Colonic mucosa (tissue), 4 donors: ENCODE results near the gene OR8K1. TPM values are rescaled to one million over a fixed set of nuclear protein-coding genes. Genes with fewer than 3 reads are reported as not detected.

ENCODE experiments used
- DNase-seq: peaks from one replicate; pipeline ENCODE4 v3.0.0-alpha.2; 2020
- H3K27ac ChIP-seq: fragments of 200-600 bp; one replicate; pipeline ENCODE4 v1.8.0; 2021
- H3K27me3 ChIP-seq: fragments of 200-600 bp; one replicate; pipeline ENCODE4 v1.8.0; 2021
- H3K36me3 ChIP-seq: fragments of 200-600 bp; one replicate; pipeline ENCODE4 v1.8.0; 2021
- H3K4me1 ChIP-seq: fragments of 200-600 bp; one replicate; pipeline ENCODE4 v1.8.0; 2021; ENCODE audit warnings: mild to moderate bottlenecking
- H3K4me3 ChIP-seq: fragments of 200-600 bp; one replicate; pipeline ENCODE4 v1.8.0; 2021
- H3K9ac ChIP-seq, 2 donors: one replicate each; pipeline ENCODE4 v1.7.0; 2013; ENCODE audit warnings: control low read depth in 2 of 2, low read depth in 2 of 2, low read length in 2 of 2
- H3K9me3 ChIP-seq: fragments of 200-600 bp; one replicate; pipeline ENCODE4 v1.8.0; 2021
- CTCF ChIP-seq: fragments of 200-600 bp; IDR thresholded peaks from one replicate; pipeline ENCODE4 v1.8.0; 2022; ENCODE audit warnings: antibody characterized with exemption, mild to moderate bottlenecking
- intact Hi-C: fragments of 100-400 bp; cut with DNase I; formaldehyde crosslinking; loops from one replicate; pipeline ENCODE4 v1.14.1; 2022
- total RNA-seq, 2 donors: library from RNA; stranded (reverse); fragmentation: NEBNext Ultra II Directional in 1 of 2; extraction: Animal tissue kit (Norgen Biotek cat#: 25700) in 1 of 2; gene quantifications; one replicate each; pipeline ENCODE4 v1.2.1, GENCODE V29; 2021
- donor health status: healthy.
- donor health status: DM: no; HTN: no; CAD: no.
- donor health status: DM: no; HTN: no; CAD: no.

Gene OR8K1
- total RNA-seq, 2 donors from 2014 or later, result not detected

- no peak overlapping the region for H3K9ac ChIP-seq
- no peaks in the 10 kb centered on the region for H3K27me3 ChIP-seq
- no peak for DNase-seq
- TF ChIP-seq CTCF, result no peak
- no peak overlapping the region for H3K4me3 ChIP-seq
- H3K4me1 ChIP-seq, result no peaks in the 10 kb centered on the region
- H3K36me3 ChIP-seq, result no peaks in the 10 kb centered on the region
- H3K27ac ChIP-seq, result no peak overlapping the region
- intact Hi-C loops, result no loop called here
- no peaks in the 10 kb centered on the region for H3K9me3 ChIP-seq
Measured at GRCh38 chr11:56333156-56333555, 12.7 kb upstream of the OR8K1 start.

GRCh38 chr11:56340289-56340688 is 5.5 kb upstream of the OR8K1 start:
- intact Hi-C loops, result no loop called here
- H3K9me3 ChIP-seq, result no peaks in the 10 kb centered on the region
- no peak for TF ChIP-seq CTCF
- no peak for DNase-seq
- no peak overlapping the region for H3K4me3 ChIP-seq
- H3K9ac ChIP-seq, result no peak overlapping the region
- H3K4me1 ChIP-seq, result no peaks in the 10 kb centered on the region
- no peaks in the 10 kb centered on the region for H3K27me3 ChIP-seq
- no peak overlapping the region for H3K27ac ChIP-seq
- H3K36me3 ChIP-seq, result no peaks in the 10 kb centered on the region

- no peaks in the 10 kb centered on the region for H3K36me3 ChIP-seq
- no peak for DNase-seq
- H3K9me3 ChIP-seq, result no peaks in the 10 kb centered on the region
- no peak within 1 kb of the TSS for H3K4me3 ChIP-seq
- intact Hi-C loops, result no loop called here
- TF ChIP-seq CTCF, result no peak
- no peaks in the 10 kb centered on the region for H3K4me1 ChIP-seq
- H3K9ac ChIP-seq, result no peak within 1 kb of the TSS
- H3K27ac ChIP-seq, result no peak within 1 kb of the TSS
- H3K27me3 ChIP-seq, result no peaks in the 10 kb centered on the region
Measured at GRCh38 chr11:56353991-56354390, 8.2 kb downstream of the OR8K1 start, which contains the start of gene OR8J1. Gene OR8J1, plus strand, starts transcription at chr11:56354291. Its CDS starts 5,956 bp downstream, at chr11:56360247.

GRCh38 chr11:56375324-56375723 is 29.5 kb downstream of the OR8K1 start, which contains the start of gene OR8U1:
Gene OR8U1, plus strand, starts transcription at chr11:56375624. Its CDS starts 0 bp downstream, at chr11:56375624.
- no peaks in the 10 kb centered on the region for H3K9me3 ChIP-seq
- H3K4me1 ChIP-seq, result no peaks in the 10 kb centered on the region
- H3K36me3 ChIP-seq, result no peaks in the 10 kb centered on the region
- TF ChIP-seq CTCF, result no peak
- H3K27me3 ChIP-seq, result no peaks in the 10 kb centered on the region
- intact Hi-C loops, result no loop called here
- no peak within 1 kb of the TSS for H3K9ac ChIP-seq
- no peak for DNase-seq
- no peak within 1 kb of the TSS for H3K27ac ChIP-seq
- H3K4me3 ChIP-seq, result no peak within 1 kb of the TSS

GRCh38 chr11:56380120-56380519 is 34.3 kb downstream of the OR8K1 start:
- Histone ChIP-seq H3K36me3 (no peaks in the 10 kb centered on the region), H3K27ac (no peak overlapping the region), H3K9ac (no peak overlapping the region), H3K4me3 (no peak overlapping the region), H3K27me3 (no peaks in the 10 kb centered on the region), H3K9me3 (no peaks in the 10 kb centered on the region), H3K4me1 (no peaks in the 10 kb centered on the region)
- DNase-seq, result no peak
- no peak for TF ChIP-seq CTCF
- intact Hi-C loops, result loop anchor here (5.0 kb wide), 1 partner anchor 122 kb away; no protein-coding TSS in a partner anchor

- Histone ChIP-seq H3K27me3 (no peaks in the 10 kb centered on the region), H3K4me1 (no peaks in the 10 kb centered on the region), H3K27ac (no peak overlapping the region), H3K4me3 (no peak overlapping the region), H3K9ac (no peak overlapping the region), H3K9me3 (no peaks in the 10 kb centered on the region), H3K36me3 (no peaks in the 10 kb centered on the region)
- intact Hi-C loops, result no loop called here
- no peak for TF ChIP-seq CTCF
- DNase-seq, result no peak
Measured at GRCh38 chr11:56394381-56394780, 48.5 kb downstream of the OR8K1 start.
